A172 (cell line): Measurements from ENCODE around the gene CACNA1H. TPM values are rescaled to one million over a fixed set of nuclear protein-coding genes. Genes with fewer than 3 reads are reported as not detected.
A peak's percentile ranks its signal among the peaks of the same experiment; 100 is the strongest.
"Not testable (repeated sequence)": the region's sequence is repeated elsewhere in the genome, so short reads cannot be mapped to it uniquely, and the experiment has no call there.

ENCODE experiments used
- DNase-seq: peaks from one replicate; pipeline ENCODE4 v3.0.0-alpha.2; 2015; ENCODE audit warnings: low spot score
- total RNA-seq: library from RNA; depleted of rRNA; stranded (reverse); fragments of >200 nt; shearing (Covaris generic); gene quantifications from 2 replicates; pipeline ENCODE4 v1.2.3, GENCODE V29; 2014

CACNA1H gene
- total RNA-seq, 1 experiment from 2014 or later = 3.4 TPM

GRCh38 chr16:1224558-1224957, 71.7 kb downstream of the CACNA1H start:
- DNase-seq = no peak

- DNase-seq = no peak
Measured at GRCh38 chr16:1225051-1225451, 72.1 kb downstream of the CACNA1H start, which contains the start of gene TPSG1. TSS of gene TPSG1 (minus strand) at chr16:1225268. CDS start at chr16:1225252, 16 bp downstream.

- DNase-seq = peak; percentile 68
Measured at GRCh38 chr16:1225728-1226311, 72.9 kb downstream of the CACNA1H start.

GRCh38 chr16:1226692-1227091, 73.8 kb downstream of the CACNA1H start:
- not testable (repeated sequence) for DNase-seq

- DNase-seq = not testable (repeated sequence)
Measured at GRCh38 chr16:1228227-1228626, 75.3 kb downstream of the CACNA1H start.

- DNase-seq = not testable (repeated sequence)
Measured at GRCh38 chr16:1229476-1229875, 76.6 kb downstream of the CACNA1H start.

GRCh38 chr16:1230084-1230470, 77.2 kb downstream of the CACNA1H start, which contains the start of gene TPSB2:
TSS of gene TPSB2 (minus strand) at chr16:1230184. CDS start at chr16:1229951, 233 bp downstream.
- not testable (repeated sequence) for DNase-seq

GRCh38 chr16:1230471-1231212, 77.7 kb downstream of the CACNA1H start:
- not testable (repeated sequence) for DNase-seq

- DNase-seq = not testable (repeated sequence)
Measured at GRCh38 chr16:1231301-1231700, 78.4 kb downstream of the CACNA1H start.

- not testable (repeated sequence) for DNase-seq
Measured at GRCh38 chr16:1232049-1232748, 79.3 kb downstream of the CACNA1H start.

GRCh38 chr16:1236659-1237058, 83.8 kb downstream of the CACNA1H start:
- not testable (repeated sequence) for DNase-seq

GRCh38 chr16:1237990-1238389, 85.1 kb downstream of the CACNA1H start:
- no peak for DNase-seq

GRCh38 chr16:1238909-1239308, 86.0 kb downstream of the CACNA1H start:
- not testable (repeated sequence) for DNase-seq

GRCh38 chr16:1239575-1239974, 86.7 kb downstream of the CACNA1H start:
- DNase-seq = not testable (repeated sequence)

GRCh38 chr16:1240436-1240835, 87.5 kb downstream of the CACNA1H start, which contains the start of gene TPSAB1:
TSS of gene TPSAB1 (plus strand) at chr16:1240705. CDS start at chr16:1240939, 234 bp downstream.
- not testable (repeated sequence) for DNase-seq

- not testable (repeated sequence) for DNase-seq
Measured at GRCh38 chr16:1241081-1241480, 88.2 kb downstream of the CACNA1H start.

- DNase-seq = not testable (repeated sequence)
Measured at GRCh38 chr16:1243363-1243762, 90.5 kb downstream of the CACNA1H start.

GRCh38 chr16:1243907-1244850, 91.3 kb downstream of the CACNA1H start:
- not testable (repeated sequence) for DNase-seq

GRCh38 chr16:1244881-1245280, 92.0 kb downstream of the CACNA1H start:
- DNase-seq = peak; percentile 86

GRCh38 chr16:1245452-1246020, 92.6 kb downstream of the CACNA1H start:
- DNase-seq = no peak
